Muscle layer of duodenum (tissue), 2 donors: ENCODE results near the gene DDX59.
"Not testable (repeated sequence)": the region's sequence is repeated elsewhere in the genome, so short reads cannot be mapped to it uniquely, and the experiment has no call there.

Experiments
- H3K27ac ChIP-seq: one replicate; pipeline ENCODE4 v1.7.0; 2013; ENCODE audit warnings: mild to moderate bottlenecking, low read length
- H3K27me3 ChIP-seq: one replicate; pipeline ENCODE4 v1.7.0; 2013; ENCODE audit warnings: low read depth, mild to moderate bottlenecking, control low read depth, low read length
- H3K36me3 ChIP-seq, 2 donors: one replicate each; pipeline ENCODE4 v1.7.0; 2013; ENCODE audit warnings: low read length in 2 of 2, control low read depth in 1 of 2, mild to moderate bottlenecking in 1 of 2; ENCODE audit not compliant: insufficient read depth in 2 of 2, control insufficient read depth in 1 of 2
- H3K4me1 ChIP-seq, 2 donors: one replicate each; pipeline ENCODE4 v1.7.0; 2013; ENCODE audit warnings: low read length in 2 of 2, mild to moderate bottlenecking in 2 of 2, control low read depth in 1 of 2, moderate library complexity in 1 of 2; ENCODE audit not compliant: insufficient read depth in 2 of 2, control insufficient read depth in 1 of 2
- H3K4me3 ChIP-seq, 2 donors: one replicate each; pipeline ENCODE4 v1.7.0; 2013; ENCODE audit warnings: low read length in 2 of 2, low read depth in 1 of 2, mild to moderate bottlenecking in 1 of 2
- H3K9me3 ChIP-seq, 2 donors: one replicate each; pipeline ENCODE4 v1.7.0; 2013; ENCODE audit warnings: low read length in 2 of 2, control low read depth in 1 of 2, mild to moderate bottlenecking in 1 of 2; ENCODE audit not compliant: control insufficient read depth in 1 of 2
- donor health status: healthy.

The DDX59 gene

GRCh38 chr1:200642481-200642880, 27.2 kb downstream of the DDX59 start:
- H3K36me3 ChIP-seq = peaks cover 5 to 10% of the 10 kb centered on the region in 2 donors
- no peak overlapping the region for H3K4me3 ChIP-seq
- H3K4me1 ChIP-seq = no peaks in the 10 kb centered on the region
- H3K27me3 ChIP-seq = no peaks in the 10 kb centered on the region
- no peak overlapping the region for H3K27ac ChIP-seq
- no peaks in the 10 kb centered on the region for H3K9me3 ChIP-seq

- Histone ChIP-seq H3K9me3 (no peaks in the 10 kb centered on the region), H3K4me1 (no peaks in the 10 kb centered on the region), H3K27ac (no peak overlapping the region), H3K4me3 (no peak overlapping the region), H3K36me3 (peaks cover 0 to 3% of the 10 kb centered on the region in 2 donors), H3K27me3 (no peaks in the 10 kb centered on the region)
Measured at GRCh38 chr1:200640963-200641401, 28.7 kb downstream of the DDX59 start.

- Histone ChIP-seq H3K27me3 (no peaks in the 10 kb centered on the region), H3K36me3 (peaks cover 0 to 3% of the 10 kb centered on the region in 2 donors), H3K4me1 (no peaks in the 10 kb centered on the region), H3K4me3 (no peak overlapping the region), H3K9me3 (no peaks in the 10 kb centered on the region), H3K27ac (no peak overlapping the region)
Measured at GRCh38 chr1:200640373-200640962, 29.2 kb downstream of the DDX59 start.

- Histone ChIP-seq H3K4me1 (no peaks in the 10 kb centered on the region), H3K4me3 (no peak overlapping the region), H3K27ac (no peak overlapping the region), H3K36me3 (peaks cover 0 to 3% of the 10 kb centered on the region in 2 donors), H3K27me3 (no peaks in the 10 kb centered on the region), H3K9me3 (no peaks in the 10 kb centered on the region)
Measured at GRCh38 chr1:200638073-200638472, 31.6 kb downstream of the DDX59 start.

- Histone ChIP-seq H3K4me3 (no peak overlapping the region), H3K4me1 (no peaks in the 10 kb centered on the region), H3K27me3 (no peaks in the 10 kb centered on the region), H3K36me3 (peaks cover 0 to 3% of the 10 kb centered on the region in 2 donors), H3K27ac (no peak overlapping the region), H3K9me3 (no peaks in the 10 kb centered on the region)
Measured at GRCh38 chr1:200636681-200637080, 33.0 kb downstream of the DDX59 start.

GRCh38 chr1:200634261-200635122, 35.2 kb downstream of the DDX59 start:
- Histone ChIP-seq H3K27ac (no peak overlapping the region), H3K4me3 (no peak overlapping the region), H3K36me3 (no peaks in the 10 kb centered on the region), H3K4me1 (no peaks in the 10 kb centered on the region), H3K9me3 (no peaks in the 10 kb centered on the region), H3K27me3 (no peaks in the 10 kb centered on the region)

GRCh38 chr1:200631375-200631774, 38.3 kb downstream of the DDX59 start:
- H3K4me3 ChIP-seq = no peak overlapping the region
- no peak overlapping the region for H3K27ac ChIP-seq
- H3K36me3 ChIP-seq = no peaks in the 10 kb centered on the region
- no peaks in the 10 kb centered on the region for H3K4me1 ChIP-seq
- H3K27me3 ChIP-seq = no peaks in the 10 kb centered on the region
- no peaks in the 10 kb centered on the region for H3K9me3 ChIP-seq

- H3K27me3 ChIP-seq, H3K9me3 ChIP-seq, H3K27ac ChIP-seq, H3K4me3 ChIP-seq, H3K4me1 ChIP-seq, H3K36me3 ChIP-seq: not testable (repeated sequence)
Measured at GRCh38 chr1:200630515-200630899, 39.2 kb downstream of the DDX59 start.

- H3K4me3 ChIP-seq = no peak overlapping the region
- H3K27me3 ChIP-seq = no peaks in the 10 kb centered on the region
- no peak overlapping the region for H3K27ac ChIP-seq
- no peaks in the 10 kb centered on the region for H3K4me1 ChIP-seq
- H3K36me3 ChIP-seq = no peaks in the 10 kb centered on the region
- no peaks in the 10 kb centered on the region for H3K9me3 ChIP-seq
Measured at GRCh38 chr1:200629876-200630514, 39.7 kb downstream of the DDX59 start.

GRCh38 chr1:200628223-200628881, 41.4 kb downstream of the DDX59 start:
- no peak overlapping the region for H3K27ac ChIP-seq

GRCh38 chr1:200627575-200628222, 42.0 kb downstream of the DDX59 start:
- Histone ChIP-seq H3K4me3 (no peak overlapping the region), H3K9me3 (no peaks in the 10 kb centered on the region), H3K27ac (no peak overlapping the region), H3K4me1 (no peaks in the 10 kb centered on the region), H3K36me3 (no peaks in the 10 kb centered on the region), H3K27me3 (no peaks in the 10 kb centered on the region)

More at GRCh38 chr1:200628223-200628881, 41.4 kb downstream of the DDX59 start:
- Histone ChIP-seq H3K4me1 (no peaks in the 10 kb centered on the region), H3K9me3 (no peaks in the 10 kb centered on the region), H3K4me3 (no peak overlapping the region), H3K27me3 (no peaks in the 10 kb centered on the region), H3K36me3 (no peaks in the 10 kb centered on the region)
